NCI-H524 (cell line): ENCODE measurements around the gene PCYOX1L.
"Not testable (repeated sequence)": the region's sequence is repeated elsewhere in the genome, so short reads cannot be mapped to it uniquely, and the experiment has no call there.

Experiments used
- DNase-seq, 2 experiments: peaks; one replicate each; lab custom pipeline; 2025; lab: John Stamatoyannopoulos, UW

PCYOX1L gene

GRCh38 chr5:149387081-149387631 is 29.3 kb downstream of the PCYOX1L start:
- no peak for DNase-seq

DNA sequence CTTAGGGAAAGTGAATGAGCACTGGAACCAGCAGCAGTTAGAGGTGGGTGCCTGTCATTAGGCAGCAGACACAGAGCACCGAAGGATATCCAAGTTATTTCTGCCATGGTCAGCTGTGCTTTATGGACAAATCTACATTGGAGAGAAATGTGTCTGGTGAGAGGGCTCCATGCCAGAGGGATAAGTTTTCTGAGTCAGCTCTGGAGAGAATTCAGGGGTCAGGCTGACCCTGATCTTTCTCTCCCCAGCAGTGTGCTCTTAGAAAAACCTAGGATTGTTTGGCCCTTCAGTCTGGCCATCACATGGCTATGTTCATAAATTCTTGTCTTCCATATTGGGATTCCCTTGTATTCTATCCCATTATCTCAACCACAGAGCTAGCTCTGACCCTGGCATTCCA is 30.1 kb downstream of the PCYOX1L start:
- DNase-seq = no peak

DNA sequence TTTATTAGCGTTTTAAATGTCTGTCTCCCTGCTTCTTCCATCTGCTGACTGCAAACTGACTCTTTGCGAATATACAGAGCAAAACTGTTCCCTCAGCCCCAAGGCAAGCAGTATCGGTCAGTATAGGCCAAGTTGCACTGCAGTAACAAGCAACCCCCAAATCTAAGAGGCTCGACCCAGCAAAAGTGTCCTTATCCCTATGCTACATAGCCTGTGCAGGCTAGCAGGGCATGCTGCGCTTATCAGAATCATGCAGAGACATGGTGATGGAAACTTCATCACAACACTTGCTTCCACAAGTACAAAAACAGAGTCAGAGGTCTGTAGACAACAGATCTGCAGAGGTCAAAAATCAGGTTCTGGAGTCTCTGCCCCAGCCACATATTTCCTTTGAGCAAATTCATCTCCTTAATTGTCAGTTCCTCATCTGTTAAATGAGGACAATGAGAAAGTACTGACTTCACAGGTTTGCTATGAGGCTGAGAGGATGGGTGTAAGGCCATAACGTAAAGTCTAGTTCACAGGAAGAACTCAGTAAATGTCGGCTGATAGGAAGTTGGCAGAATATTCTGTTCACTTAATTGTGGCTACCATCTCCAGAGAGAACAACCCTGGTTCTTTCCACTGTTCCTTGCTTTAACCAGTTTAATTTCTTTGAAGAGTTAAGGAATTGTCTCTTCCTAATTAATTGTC is 30.8 kb downstream of the PCYOX1L start:
- no peak for DNase-seq

GRCh38 chr5:149389552-149390495 is 32.0 kb downstream of the PCYOX1L start:
- peak; percentile 50 to 83 for DNase-seq

GRCh38 chr5:149391076-149391475 is 33.2 kb downstream of the PCYOX1L start:
- not testable (repeated sequence) for DNase-seq

GRCh38 chr5:149391524-149391923 is 33.7 kb downstream of the PCYOX1L start:
- DNase-seq = no peak

- no peak for DNase-seq
Observed at GRCh38 chr5:149392718-149393117, 34.9 kb downstream of the PCYOX1L start.

GRCh38 chr5:149394996-149395395 is 37.1 kb downstream of the PCYOX1L start:
- DNase-seq = not testable (repeated sequence)

DNA sequence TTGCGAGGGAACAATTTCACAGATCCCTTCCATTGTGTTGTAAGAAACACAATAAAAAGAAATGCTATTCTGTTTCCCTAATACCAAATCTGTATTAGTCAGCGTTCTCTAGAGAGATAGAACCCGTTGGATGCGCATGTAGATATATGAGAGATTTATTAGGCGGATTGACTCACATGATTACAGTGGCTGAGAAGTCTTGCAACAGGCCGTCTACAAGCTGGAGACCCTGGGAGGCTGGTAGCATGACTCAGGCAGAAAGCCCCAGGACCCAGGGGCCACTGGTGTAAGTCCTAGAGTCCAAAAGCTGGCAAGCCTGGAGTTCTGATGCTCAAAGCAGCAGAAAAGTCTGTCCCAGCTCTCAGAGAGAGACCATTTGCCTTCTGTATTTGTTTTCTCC is 39.7 kb downstream of the PCYOX1L start:
- no peak for DNase-seq

DNA sequence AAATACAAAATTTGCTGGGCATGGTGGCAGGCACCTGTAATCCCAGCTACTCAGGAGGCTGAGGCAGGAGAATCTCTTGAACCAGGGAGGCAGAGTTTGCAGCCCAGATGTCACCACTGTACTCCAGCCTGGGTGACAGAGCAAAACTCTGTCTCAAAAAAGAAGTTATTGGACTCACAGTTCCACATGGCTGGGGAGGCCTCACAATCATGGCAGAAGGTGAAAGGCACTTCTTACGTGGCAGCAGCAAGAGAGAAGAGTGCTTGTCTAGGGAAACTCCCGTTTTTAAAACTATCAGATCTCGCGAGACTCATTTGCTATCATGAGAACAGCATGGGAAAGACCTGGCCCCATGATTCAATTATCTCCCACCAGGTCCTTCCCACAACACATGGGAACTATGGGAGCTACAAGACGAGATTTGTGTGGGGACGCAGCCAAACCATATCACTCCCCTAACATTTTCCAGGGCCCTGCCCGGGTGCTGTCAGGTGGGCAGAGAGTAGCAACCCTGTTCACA is 41.0 kb downstream of the PCYOX1L start:
- DNase-seq = not testable (repeated sequence)

DNA sequence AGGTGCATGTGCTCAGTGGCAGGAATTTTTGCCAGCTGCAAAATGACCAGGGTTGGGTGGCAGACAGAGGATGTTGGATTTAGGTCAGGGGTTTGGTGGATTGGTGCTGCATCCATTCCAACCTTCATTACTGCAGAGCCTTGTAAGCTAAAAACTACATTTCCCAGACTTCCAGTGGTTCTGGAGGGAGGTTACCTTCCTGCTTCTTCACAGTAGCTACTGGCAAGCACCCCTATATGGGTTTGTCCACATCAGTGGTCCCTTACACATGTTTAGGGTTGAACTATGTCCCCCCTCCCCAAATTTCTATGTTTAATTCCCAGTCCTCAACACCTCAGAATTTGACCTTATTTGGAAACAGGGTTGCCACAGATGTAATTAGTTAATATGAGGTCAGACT is 41.9 kb downstream of the PCYOX1L start:
- no peak for DNase-seq

DNA sequence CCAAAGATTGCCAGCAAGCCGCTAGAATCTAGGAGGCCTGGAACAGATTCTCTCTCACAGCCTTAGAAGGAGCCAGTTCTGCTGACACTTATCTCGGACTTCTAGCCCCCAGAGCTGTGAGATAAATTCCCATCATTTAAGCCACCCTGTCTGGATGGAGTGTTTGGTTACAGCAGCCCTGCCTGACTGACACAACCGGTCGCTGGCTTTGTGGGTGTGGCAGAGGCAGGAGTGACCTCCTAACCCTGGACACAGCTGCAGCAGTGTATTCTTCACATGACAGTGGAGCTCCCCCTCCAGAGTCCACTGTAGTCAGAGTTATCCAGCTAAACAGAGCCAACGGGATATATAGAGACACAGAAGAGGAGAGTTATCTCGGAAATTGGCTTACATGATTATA is 42.5 kb downstream of the PCYOX1L start:
- DNase-seq = no peak

- no peak for DNase-seq
Observed at GRCh38 chr5:149401051-149401450, 43.2 kb downstream of the PCYOX1L start.

DNA sequence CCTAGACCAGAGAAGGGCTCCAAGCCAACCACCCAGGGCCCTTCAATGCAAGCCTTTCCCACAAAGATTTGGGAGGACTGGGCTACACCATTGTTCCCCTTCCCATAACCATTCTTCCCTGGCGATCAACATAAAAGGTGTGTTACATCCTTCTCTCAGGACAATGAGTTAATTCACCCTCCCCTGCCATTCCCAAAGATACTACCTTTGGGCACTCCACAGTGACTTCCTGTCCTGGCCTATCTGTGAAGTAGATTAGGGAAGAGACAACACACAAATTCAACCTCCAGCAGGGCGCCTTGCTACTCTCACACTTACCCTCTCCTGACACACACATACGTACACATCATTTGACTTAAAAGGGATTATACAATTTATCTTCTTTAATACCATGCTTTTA is 44.4 kb downstream of the PCYOX1L start:
- no peak for DNase-seq

DNA sequence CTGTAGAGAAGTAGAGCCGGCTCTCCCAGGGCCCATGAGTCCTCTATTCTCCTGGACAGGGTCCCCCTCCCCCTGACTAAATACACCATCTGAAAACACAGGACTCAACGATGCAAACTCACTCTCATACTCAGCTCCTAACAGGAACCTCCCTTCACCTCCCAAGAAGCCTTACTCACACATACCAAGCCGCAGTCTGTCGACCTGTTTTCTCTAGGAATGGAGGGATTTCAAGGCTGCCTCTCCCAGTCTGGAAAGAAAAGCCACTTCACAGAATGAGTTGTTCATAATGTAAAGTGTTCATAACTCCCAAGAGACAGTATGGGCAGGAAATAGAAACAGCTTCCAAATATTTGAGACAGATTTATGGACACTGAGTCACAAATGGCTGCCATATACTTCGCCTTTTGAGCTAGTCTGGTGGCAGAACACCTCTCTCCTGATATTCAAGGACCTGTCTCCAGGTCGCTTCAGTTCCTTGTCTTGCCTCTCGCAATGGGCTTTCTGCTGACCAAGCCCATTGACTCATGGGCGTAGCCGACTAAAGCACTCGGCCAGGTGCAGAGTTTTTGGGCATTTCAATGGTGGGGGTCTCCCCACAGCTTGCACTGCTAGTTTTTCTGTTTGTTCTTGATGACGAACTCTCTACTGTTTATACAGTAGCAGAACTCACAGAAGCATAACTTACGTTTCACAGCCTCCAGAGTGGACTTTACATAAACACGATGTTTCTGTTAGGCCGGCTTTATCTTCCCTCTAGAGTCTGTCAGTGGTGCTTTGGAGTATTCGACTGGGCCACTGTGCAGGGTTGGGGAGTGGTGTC is 46.3 kb downstream of the PCYOX1L start:
- no peak for DNase-seq

DNA sequence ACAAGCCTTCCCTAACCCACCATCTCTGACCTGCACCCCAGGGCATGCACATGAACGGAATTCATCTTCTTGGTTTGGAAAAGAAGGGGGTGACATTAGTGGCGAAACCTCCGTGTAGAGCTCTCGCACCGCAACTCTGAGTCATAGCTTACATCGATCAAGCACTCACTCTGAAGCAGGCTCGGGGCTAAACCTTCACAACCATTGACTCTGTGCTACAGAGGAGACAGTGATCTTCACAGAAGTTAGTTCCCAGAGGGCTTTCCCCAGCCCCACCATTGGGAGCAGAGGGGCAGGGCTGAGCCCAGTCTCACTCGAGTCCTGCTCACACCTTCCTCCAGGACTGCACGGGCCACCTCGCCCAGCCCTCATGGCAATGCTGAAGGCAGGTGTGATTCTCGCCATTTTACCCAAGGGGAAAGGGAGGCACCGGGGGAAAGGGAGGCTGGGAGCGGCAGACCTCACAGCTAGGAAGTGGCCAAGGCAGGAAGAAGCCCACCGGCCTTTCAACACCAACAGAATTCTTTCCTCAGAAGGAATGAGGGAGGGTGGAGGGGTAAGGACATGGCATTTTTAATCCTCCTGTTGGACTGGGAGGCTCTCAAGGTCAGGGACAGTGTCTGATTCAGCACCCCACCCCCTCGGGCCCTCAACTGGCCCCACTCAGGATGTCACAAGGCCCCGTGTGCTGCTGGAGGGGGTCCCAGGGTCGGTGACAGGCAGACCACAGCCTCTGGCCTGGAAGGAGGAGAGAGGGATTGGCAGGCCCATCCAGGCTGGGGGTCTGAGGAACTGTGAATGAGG is 47.1 kb downstream of the PCYOX1L start:
- DNase-seq = no peak

GRCh38 chr5:149405550-149406202 is 47.8 kb downstream of the PCYOX1L start:
- DNase-seq = no peak

DNA sequence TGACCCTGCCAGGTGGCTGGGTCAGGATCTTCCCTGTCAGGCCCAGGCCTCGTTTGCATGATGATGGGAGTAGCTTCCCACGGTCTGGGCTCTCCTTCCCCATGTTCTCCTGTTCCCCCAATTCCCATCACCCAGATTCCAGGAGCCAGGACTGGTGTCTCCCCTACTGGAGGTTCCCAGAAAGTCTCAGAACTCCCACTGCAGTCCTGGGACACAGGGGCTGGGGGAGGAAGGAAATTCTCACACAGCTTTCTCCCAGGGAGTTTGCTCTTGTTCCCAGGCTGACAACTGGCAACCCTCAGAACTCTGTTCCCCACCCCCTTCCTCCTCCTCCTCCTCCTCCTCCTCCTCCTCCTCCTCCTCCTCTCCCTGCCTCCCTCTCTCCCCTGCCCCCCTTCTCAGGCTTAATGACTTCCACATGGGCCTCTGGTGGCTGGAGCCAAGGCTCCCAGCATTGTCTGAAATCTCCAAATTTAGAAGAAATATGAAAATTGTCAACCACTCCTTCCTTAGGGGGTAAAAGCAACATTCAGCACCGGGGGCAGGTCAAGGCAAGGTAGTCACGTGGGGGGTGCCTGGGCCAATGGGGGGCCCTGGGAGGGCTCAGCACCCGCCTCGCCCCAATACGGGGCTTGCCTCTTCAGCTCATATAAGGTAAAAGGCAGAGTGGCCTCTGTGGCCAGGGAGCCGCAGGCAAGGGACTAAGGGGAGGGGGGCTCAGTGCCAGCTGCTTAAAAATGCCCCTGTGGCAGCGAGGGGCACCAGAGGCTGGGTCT is 48.5 kb downstream of the PCYOX1L start:
- DNase-seq = no peak

- no peak for DNase-seq
Observed at GRCh38 chr5:149406979-149407306, 49.1 kb downstream of the PCYOX1L start.
